ENCODE data around the gene FOXA1.
"Not testable (repeated sequence)": the region's sequence is repeated elsewhere in the genome, so short reads cannot be mapped to it uniquely, and the experiment has no call there.

The FOXA1 gene

GRCh38 chr14:37588956-37589714 lies 5.9 kb downstream of the FOXA1 start:
- DNase-seq = no peak

DNA sequence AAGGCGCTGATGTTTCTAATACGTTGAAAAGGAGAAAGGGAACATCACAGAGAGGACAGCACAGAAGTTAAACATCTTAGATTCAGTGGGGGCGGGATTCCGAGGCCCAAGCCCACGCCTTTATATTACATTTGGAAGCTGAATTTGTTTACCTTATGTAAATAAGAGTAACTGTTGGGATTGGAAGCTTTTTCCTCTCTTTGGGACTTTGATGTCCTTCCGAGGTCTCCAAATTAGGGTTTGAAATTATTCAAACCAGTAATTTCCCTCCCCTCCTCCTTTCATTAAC lies 6.4 kb downstream of the FOXA1 start:
- no peak for DNase-seq

DNA sequence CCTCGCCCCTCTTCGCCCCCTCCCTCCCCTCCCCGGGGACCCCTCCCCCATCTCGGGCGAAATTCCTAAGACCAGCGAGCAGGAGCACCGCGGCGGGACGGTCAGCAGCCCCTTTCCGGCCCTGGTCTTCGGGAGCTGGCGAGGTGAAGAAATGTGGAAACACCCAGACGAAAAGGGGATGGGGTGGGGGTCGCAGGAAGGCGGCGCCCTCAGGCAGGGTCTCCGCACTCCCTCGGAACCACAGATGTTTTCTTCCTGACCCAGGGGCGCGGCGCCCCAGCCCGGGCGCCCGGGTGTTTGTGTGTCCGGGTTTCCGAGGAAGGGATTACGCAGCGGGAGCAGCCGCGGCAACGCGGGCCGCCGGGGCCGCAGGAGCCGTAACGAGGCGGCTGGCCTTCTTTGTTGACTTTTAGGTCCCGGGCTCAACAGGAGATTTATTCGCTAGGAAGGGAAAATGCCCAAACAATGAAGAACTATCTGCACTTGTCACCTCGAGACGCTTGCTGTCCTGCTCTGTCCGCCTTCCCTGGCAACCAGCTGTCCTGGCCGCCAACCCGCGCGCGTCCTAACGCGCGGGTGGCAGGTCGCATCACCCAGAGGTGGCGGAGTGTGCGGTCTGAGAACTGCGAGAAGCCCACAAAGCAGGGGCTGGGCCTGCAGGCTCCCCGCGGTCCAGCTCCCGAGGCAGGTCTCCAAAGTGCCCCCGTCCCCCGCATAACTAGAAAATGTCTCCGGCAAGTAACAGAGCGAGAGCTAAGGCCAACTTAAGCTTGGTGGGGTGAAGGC lies 7.0 kb downstream of the FOXA1 start:
- no peak for DNase-seq

- no peak for DNase-seq
Observed at GRCh38 chr14:37587131-37587803, 7.8 kb downstream of the FOXA1 start.

DNA sequence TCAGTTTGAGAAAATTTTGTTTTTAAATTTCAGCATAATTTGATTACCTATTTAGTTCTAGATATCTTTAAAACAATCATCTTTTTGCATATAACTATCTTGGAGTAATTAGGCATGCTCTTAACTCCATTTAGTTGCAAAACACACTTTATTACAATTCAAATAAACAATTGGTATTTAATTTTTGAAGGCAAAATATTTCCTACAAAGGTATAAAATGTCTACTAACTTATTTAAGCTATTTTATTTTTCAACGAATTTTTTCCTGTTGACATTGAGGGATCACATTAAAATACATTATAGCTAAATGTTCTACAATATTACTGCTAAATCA lies 8.3 kb downstream of the FOXA1 start:
- no peak for DNase-seq

GRCh38 chr14:37585971-37586796 lies 8.9 kb downstream of the FOXA1 start:
- no peak for DNase-seq

DNA sequence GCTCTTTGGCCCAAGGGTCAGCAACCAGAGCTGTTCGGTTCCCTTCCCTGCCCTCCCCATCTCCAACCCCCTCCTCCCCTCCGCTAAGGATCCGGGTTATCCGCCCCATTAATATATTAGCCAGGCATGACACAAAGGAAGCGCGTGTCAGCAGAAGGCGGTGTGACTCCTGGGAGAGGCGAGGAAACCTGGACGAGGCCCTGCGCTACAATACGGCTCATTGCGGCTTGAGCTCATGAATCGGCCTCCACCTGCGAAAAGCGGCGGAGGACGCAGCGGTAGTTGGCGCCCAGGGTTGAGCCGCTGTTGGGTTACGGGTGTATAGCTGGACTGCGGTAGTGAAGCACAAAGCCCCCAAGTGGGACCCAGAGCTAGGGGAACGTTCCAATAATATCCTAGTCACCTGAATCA lies 9.9 kb downstream of the FOXA1 start:
- no peak for DNase-seq

- no peak for DNase-seq
Observed at GRCh38 chr14:37584211-37585100, 10.6 kb downstream of the FOXA1 start.

- no peak for DNase-seq
Observed at GRCh38 chr14:37583358-37584210, 11.5 kb downstream of the FOXA1 start.

DNA sequence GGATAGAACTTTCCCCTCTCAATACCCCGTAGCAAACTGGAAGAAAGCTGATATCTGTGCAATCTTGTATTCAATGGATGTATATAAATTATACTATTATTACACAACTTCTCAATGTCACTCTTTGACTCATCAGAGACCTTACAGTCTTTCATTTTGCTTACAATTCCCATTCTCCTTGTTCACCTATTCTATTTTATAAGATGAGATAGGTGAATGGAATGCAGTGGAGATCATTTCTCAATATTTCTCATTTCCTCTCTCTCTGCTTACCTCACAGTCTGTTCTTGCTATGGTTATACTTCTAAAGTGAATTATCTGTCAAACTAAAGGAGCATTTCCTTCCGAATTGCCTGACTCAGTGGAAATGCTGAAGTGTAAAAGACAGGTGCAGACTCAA lies 14.9 kb downstream of the FOXA1 start:
- no peak for DNase-seq

DNA sequence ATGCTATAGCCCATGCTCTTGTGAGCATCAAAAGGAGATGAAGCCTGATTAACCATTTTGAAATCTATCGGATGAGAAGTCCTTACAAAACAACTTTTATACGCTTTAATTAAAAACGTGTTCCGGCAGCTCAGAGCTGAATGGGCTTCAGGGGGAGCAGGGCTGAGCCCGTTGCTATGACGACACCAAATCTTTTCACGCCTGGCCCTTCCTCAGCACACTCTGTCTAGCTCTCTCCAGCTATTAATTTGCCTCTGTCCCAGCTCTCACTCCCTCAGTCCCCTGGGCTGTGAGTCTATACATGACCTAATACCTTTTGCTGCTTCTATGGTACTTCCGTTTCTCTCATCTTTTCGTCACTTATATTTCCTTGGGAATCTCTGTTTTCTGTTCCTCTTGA lies 15.8 kb downstream of the FOXA1 start:
- no peak for DNase-seq

DNA sequence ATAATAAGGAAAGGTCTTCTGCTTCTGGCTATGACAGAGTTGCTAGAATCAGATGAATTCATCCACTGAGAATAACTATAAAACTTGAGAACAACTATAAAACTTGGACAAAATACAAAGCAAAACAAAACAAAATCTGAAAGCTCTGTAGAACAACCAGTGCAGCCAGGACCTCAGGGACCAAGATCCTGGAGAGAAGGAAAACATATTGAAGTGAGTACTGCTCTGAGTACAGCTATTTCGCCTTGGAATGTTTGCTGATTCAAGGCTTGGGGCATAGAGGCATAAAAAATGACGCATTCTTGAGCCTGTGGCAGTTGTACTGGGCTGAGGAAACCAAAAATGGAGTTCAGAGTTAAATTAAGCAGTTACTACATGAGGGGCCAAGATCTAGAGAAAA lies 21.7 kb downstream of the FOXA1 start:
- no peak for DNase-seq

- no peak for DNase-seq
Observed at GRCh38 chr14:37571391-37571790, 23.7 kb downstream of the FOXA1 start.

DNA sequence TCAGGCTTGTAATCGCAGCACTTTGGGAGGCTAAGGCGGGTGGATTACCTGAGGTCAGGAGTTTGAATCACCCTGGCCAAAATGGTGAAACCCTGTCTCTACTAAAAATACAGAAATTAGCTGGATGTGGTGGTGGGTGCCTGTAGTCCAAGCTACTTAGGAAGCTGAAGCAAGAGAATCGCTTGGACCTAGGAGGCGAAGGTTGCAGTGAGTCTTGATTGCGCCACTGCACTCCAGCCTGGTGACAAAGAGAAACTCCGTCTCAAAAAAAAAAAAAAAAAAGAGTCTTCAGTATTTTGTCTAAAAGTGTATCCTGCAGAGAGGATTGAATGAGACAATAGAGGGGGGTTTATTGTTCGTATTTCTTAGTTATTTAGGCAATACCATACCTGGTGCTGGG lies 25.3 kb downstream of the FOXA1 start:
- DNase-seq = no peak

- no peak for DNase-seq
Observed at GRCh38 chr14:37566811-37567371, 28.2 kb downstream of the FOXA1 start.

DNA sequence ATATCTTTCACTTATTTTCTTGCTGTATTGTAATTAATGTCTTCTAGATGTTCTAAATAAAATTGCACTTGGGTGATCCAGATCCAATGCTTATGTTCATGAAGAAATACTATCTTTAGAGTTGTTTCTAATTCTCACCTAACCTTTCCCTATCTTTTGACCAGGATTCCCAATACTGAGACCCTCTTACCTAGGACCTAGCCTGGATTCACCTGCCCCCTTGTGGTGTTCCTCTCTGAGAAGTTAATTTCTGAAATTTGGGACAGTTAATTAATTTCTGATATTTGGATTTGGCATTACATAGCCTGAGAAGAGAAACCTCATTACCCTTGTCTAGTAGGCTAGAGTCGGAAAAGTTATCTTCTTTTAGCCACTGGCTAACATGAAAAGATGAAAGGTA lies 29.5 kb downstream of the FOXA1 start:
- DNase-seq = no peak

- no peak for DNase-seq
Observed at GRCh38 chr14:37563189-37563588, 31.9 kb downstream of the FOXA1 start.

DNA sequence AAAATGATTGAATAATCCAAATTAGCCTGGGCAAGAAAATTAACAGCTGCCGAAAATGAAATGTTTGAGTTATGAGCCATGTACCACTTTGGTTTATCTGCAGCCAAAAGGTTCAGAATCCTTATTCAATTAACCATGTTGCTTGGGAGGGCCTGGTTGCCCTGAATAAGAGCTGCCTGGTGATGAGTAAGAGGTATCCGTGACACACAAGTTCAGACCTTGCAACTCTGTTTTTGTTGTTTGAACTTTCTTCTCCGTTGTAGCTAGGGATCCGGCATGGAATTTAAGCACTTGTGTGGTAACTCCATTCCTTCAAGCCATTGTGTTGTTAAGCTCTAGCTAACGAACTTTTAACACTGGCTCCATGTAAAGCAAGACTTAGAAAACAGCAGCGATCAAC lies 35.7 kb downstream of the FOXA1 start:
- no peak for DNase-seq

DNA sequence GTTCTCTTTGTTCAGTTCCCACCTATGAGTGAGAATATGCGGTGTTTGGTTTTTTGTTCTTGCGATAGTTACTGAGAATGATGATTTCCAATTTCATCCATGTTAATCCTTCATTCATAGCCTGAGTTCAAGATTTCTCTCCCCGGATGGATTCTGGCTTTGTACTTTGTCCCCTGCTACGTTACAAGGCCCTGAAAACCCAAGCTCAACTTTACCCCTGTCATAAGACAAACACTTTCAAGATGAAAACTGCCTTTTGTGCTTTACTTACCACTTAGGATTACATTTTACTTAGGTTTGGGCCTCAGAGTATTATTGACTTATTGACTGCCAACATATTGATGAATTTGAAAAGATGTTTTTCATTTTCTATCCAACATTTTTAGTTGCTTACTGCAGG lies 36.3 kb downstream of the FOXA1 start:
- DNase-seq = no peak

- DNase-seq = not testable (repeated sequence)
Observed at GRCh38 chr14:37555596-37555995, 39.5 kb downstream of the FOXA1 start.

All from stimulated activated CD4-positive, alpha-beta T cell treated with anti-CD3 and anti-CD28 coated beads, Interleukin-4, amount 100 ng/mL, for 4 hours (primary cell).